ENCODE data around the gene ITGB1. TPM values are rescaled to one million over a fixed set of nuclear protein-coding genes. Genes with fewer than 3 reads are reported as not detected.

ITGB1 gene
- total RNA-seq, 1 donor from 2014 or later = 946 TPM

GRCh38 chr10:32971536-32972091 is 13.6 kb upstream of the ITGB1 start:
- Mint-ChIP-seq H3K4me1 (ENCODE audit: unreplicated experiment) (peaks cover 2% of the 10 kb centered on the region), H3K27ac (ENCODE audit: unreplicated experiment) (no peak overlapping the region), H3K9me3 (ENCODE audit: unreplicated experiment) (peaks cover under 1% of the 10 kb centered on the region), H3K4me3 (ENCODE audit: unreplicated experiment) (no peak overlapping the region), H3K36me3 (ENCODE audit: unreplicated experiment) (no peaks in the 10 kb centered on the region), H3K27me3 (ENCODE audit: unreplicated experiment) (no peaks in the 10 kb centered on the region)
- DNase-seq (ENCODE audit: extremely low spot score, unreplicated experiment) = no peak
- TF ChIP-seq CTCF (IDR thresholded peaks at IDR 0.05) = no peak

- H3K27me3 Mint-ChIP-seq (ENCODE audit: unreplicated experiment) = no peaks in the 10 kb centered on the region
- no peak overlapping the region for H3K27ac Mint-ChIP-seq (ENCODE audit: unreplicated experiment)
- H3K4me3 Mint-ChIP-seq (ENCODE audit: unreplicated experiment) = no peak overlapping the region
- peaks cover 2% of the 10 kb centered on the region for H3K4me1 Mint-ChIP-seq (ENCODE audit: unreplicated experiment)
- TF ChIP-seq CTCF (IDR thresholded peaks at IDR 0.05) = no peak
- no peak for DNase-seq (ENCODE audit: extremely low spot score, unreplicated experiment)
- H3K36me3 Mint-ChIP-seq (ENCODE audit: unreplicated experiment) = no peaks in the 10 kb centered on the region
- peaks cover 4% of the 10 kb centered on the region for H3K9me3 Mint-ChIP-seq (ENCODE audit: unreplicated experiment)
These were observed 12.9 kb upstream of the ITGB1 start for GRCh38 chr10:32970910-32971309.

- Mint-ChIP-seq H3K4me3 (ENCODE audit: unreplicated experiment) (no peak overlapping the region), H3K4me1 (ENCODE audit: unreplicated experiment) (peaks cover 39% of the 10 kb centered on the region), H3K36me3 (ENCODE audit: unreplicated experiment) (no peaks in the 10 kb centered on the region), H3K27me3 (ENCODE audit: unreplicated experiment) (no peaks in the 10 kb centered on the region), H3K9me3 (ENCODE audit: unreplicated experiment) (peaks cover 4% of the 10 kb centered on the region), H3K27ac (ENCODE audit: unreplicated experiment) (peak overlapping the region; percentile 50)
- no peak for TF ChIP-seq CTCF (IDR thresholded peaks at IDR 0.05)
- no peak for DNase-seq (ENCODE audit: extremely low spot score, unreplicated experiment)
These were observed 6.2 kb upstream of the ITGB1 start for GRCh38 chr10:32964270-32964669.

- Mint-ChIP-seq H3K27me3 (ENCODE audit: unreplicated experiment) (no peaks in the 10 kb centered on the region), H3K4me3 (ENCODE audit: unreplicated experiment) (no peak overlapping the region), H3K36me3 (ENCODE audit: unreplicated experiment) (no peaks in the 10 kb centered on the region), H3K9me3 (ENCODE audit: unreplicated experiment) (peaks cover 4% of the 10 kb centered on the region), H3K27ac (ENCODE audit: unreplicated experiment) (peak overlapping the region; percentile 69), H3K4me1 (ENCODE audit: unreplicated experiment) (peaks cover 45% of the 10 kb centered on the region)
- TF ChIP-seq CTCF (IDR thresholded peaks at IDR 0.05) = no peak
- DNase-seq (ENCODE audit: extremely low spot score, unreplicated experiment) = no peak
These were observed 5.1 kb upstream of the ITGB1 start for GRCh38 chr10:32963096-32963495.

GRCh38 chr10:32962521-32962920 is 4.5 kb upstream of the ITGB1 start:
- Mint-ChIP-seq H3K27me3 (ENCODE audit: unreplicated experiment) (no peaks in the 10 kb centered on the region), H3K9me3 (ENCODE audit: unreplicated experiment) (peaks cover 4% of the 10 kb centered on the region), H3K36me3 (ENCODE audit: unreplicated experiment) (no peaks in the 10 kb centered on the region), H3K4me1 (ENCODE audit: unreplicated experiment) (peaks cover 45% of the 10 kb centered on the region), H3K4me3 (ENCODE audit: unreplicated experiment) (peak overlapping the region; percentile 54), H3K27ac (ENCODE audit: unreplicated experiment) (peak overlapping the region; percentile 77)
- DNase-seq (ENCODE audit: extremely low spot score, unreplicated experiment) = no peak
- TF ChIP-seq CTCF (IDR thresholded peaks at IDR 0.05) = no peak
